NCI-H226 (cell line): ENCODE results near the gene PROX2.

Source experiments
- DNase-seq: peaks from one replicate; pipeline ENCODE4 v3.0.0-alpha.2; 2015

PROX2 gene

GRCh38 chr14:74909501-74909900, 33.6 kb upstream of the PROX2 start:
- DNase-seq = no peak

- DNase-seq = no peak
These were observed 33.0 kb upstream of the PROX2 start for GRCh38 chr14:74908861-74909341.

- DNase-seq = no peak
These were observed 31.8 kb upstream of the PROX2 start for GRCh38 chr14:74907744-74908143.

GRCh38 chr14:74906925-74907521, 31.1 kb upstream of the PROX2 start:
- DNase-seq = no peak

GRCh38 chr14:74905595-74906142, 29.7 kb upstream of the PROX2 start:
- no peak for DNase-seq

GRCh38 chr14:74904635-74905503, 28.9 kb upstream of the PROX2 start:
- DNase-seq = no peak

- DNase-seq = no peak
These were observed 27.2 kb upstream of the PROX2 start for GRCh38 chr14:74902941-74903705.

GRCh38 chr14:74898694-74899093, 22.7 kb upstream of the PROX2 start:
- DNase-seq = no peak

GRCh38 chr14:74898083-74898482, 22.1 kb upstream of the PROX2 start:
- DNase-seq = no peak

- no peak for DNase-seq
These were observed 21.7 kb upstream of the PROX2 start for GRCh38 chr14:74897642-74898041.

- no peak for DNase-seq
These were observed 20.5 kb upstream of the PROX2 start for GRCh38 chr14:74896400-74896799.

- no peak for DNase-seq
These were observed 17.7 kb upstream of the PROX2 start for GRCh38 chr14:74893614-74894091.

- DNase-seq = no peak
These were observed 16.8 kb upstream of the PROX2 start for GRCh38 chr14:74892745-74893144.

GRCh38 chr14:74891870-74892269, 15.9 kb upstream of the PROX2 start:
- DNase-seq = no peak

- no peak for DNase-seq
These were observed 14.3 kb upstream of the PROX2 start for GRCh38 chr14:74890262-74890661.

- DNase-seq = peak; percentile 45
These were observed 12.5 kb upstream of the PROX2 start for GRCh38 chr14:74888164-74889158.

- DNase-seq = peak; percentile 73
These were observed 10.1 kb upstream of the PROX2 start for GRCh38 chr14:74886001-74886400.

GRCh38 chr14:74882103-74882920, 6.4 kb upstream of the PROX2 start:
- no peak for DNase-seq

- peak; percentile 77 for DNase-seq
These were observed 5.6 kb upstream of the PROX2 start, which contains the start of gene DLST for GRCh38 chr14:74881431-74882102. DLST (plus strand) TSS chr14:74881916; CDS start chr14:74881954, 38 bp downstream.
